GM23248 (cell line): ENCODE data around the gene CEP112. TPM values are rescaled to one million over a fixed set of nuclear protein-coding genes. Genes with fewer than 3 reads are reported as not detected.

Experiments
- DNase-seq: peaks from one replicate; pipeline ENCODE4 v3.0.0-alpha.2; 2015
- H2AFZ ChIP-seq: fragments of 200-600 bp; sonication (generic); 2 replicates; pipeline ENCODE4 v1.6.1; 2016; ENCODE audit warnings: antibody characterized with exemption
- H3F3A ChIP-seq: fragments of 200-600 bp; sonication (generic); 2 replicates; pipeline ENCODE4 v1.6.1; 2016; ENCODE audit warnings: mild to moderate bottlenecking, antibody characterized with exemption, mixed run types; ENCODE audit not compliant: insufficient read depth
- H3K27ac ChIP-seq: fragments of 200-600 bp; sonication (generic); 2 replicates; pipeline ENCODE4 v1.5.1; 2016; ENCODE audit warnings: mild to moderate bottlenecking
- H3K27me3 ChIP-seq: fragments of 200-600 bp; sonication (generic); replicated peaks from 2 replicates; pipeline ENCODE4 v1.6.1; 2016; ENCODE audit warnings: mild to moderate bottlenecking; ENCODE audit not compliant: insufficient read depth
- H3K36me3 ChIP-seq: fragments of 200-600 bp; sonication (generic); 2 replicates; pipeline ENCODE4 v1.6.1; 2016; ENCODE audit warnings: low read depth, mild to moderate bottlenecking
- H3K4me1 ChIP-seq: fragments of 200-600 bp; sonication (generic); 2 replicates; pipeline ENCODE4 v1.6.1; 2016; ENCODE audit warnings: mild to moderate bottlenecking; ENCODE audit not compliant: insufficient read depth
- H3K4me2 ChIP-seq: fragments of 200-600 bp; sonication (generic); one replicate; pipeline ENCODE4 v1.6.1; 2016; ENCODE audit warnings: mild to moderate bottlenecking; ENCODE audit not compliant: unreplicated experiment
- H3K4me3 ChIP-seq: fragments of 200-600 bp; sonication (generic); 2 replicates; pipeline ENCODE4 v1.5.1; 2016; ENCODE audit warnings: mild to moderate bottlenecking
- H3K79me2 ChIP-seq: fragments of 200-600 bp; sonication (generic); 2 replicates; pipeline ENCODE4 v1.6.1; 2016; ENCODE audit warnings: mild to moderate bottlenecking; ENCODE audit not compliant: insufficient read depth
- H3K9ac ChIP-seq: fragments of 200-600 bp; sonication (generic); 2 replicates; pipeline ENCODE4 v1.6.1; 2016; ENCODE audit warnings: mild to moderate bottlenecking
- H3K9me2 ChIP-seq: fragments of 200-600 bp; sonication (generic); 2 replicates; pipeline ENCODE4 v1.6.1; 2016; ENCODE audit warnings: mixed run types, mild to moderate bottlenecking, moderate library complexity; ENCODE audit not compliant: insufficient read depth
- H3K9me3 ChIP-seq: fragments of 200-600 bp; sonication (generic); one replicate; pipeline ENCODE4 v1.6.1; 2017; ENCODE audit warnings: low read depth
- H4K20me1 ChIP-seq: fragments of 200-600 bp; sonication (generic); 2 replicates; pipeline ENCODE4 v1.6.0; 2016; ENCODE audit not compliant: insufficient read depth
- EZH2 ChIP-seq: fragments of 200-600 bp; sonication (generic); IDR thresholded peaks from 2 replicates; pipeline ENCODE4 v1.6.1; 2018; ENCODE audit warnings: antibody characterized with exemption, mild to moderate bottlenecking; ENCODE audit not compliant: insufficient read depth, poor library complexity, severe bottlenecking
- EZH2phosphoT487 ChIP-seq: fragments of 200-600 bp; sonication (generic); IDR thresholded peaks from 2 replicates; pipeline ENCODE4 v1.6.1; 2018; ENCODE audit warnings: antibody characterized with exemption, moderate library complexity, mild to moderate bottlenecking, low read depth; ENCODE audit not compliant: insufficient read depth
- WGBS, 2 experiments: methylation state at CpG; one replicate each; pipeline ENCODE4 v1.1.6; 2015 to 2017; ENCODE audit warnings: low lambda C conversion rate in 2 of 2, low coverage in 1 of 2; ENCODE audit errors: missing lambda C conversion rate in 2 of 2; 5-methylcytosine and 5-hydroxymethylcytosine counted together
- in situ Hi-C: fragments of 300-500 bp; cut with MboI; formaldehyde crosslinking; loops from 2 replicates; pipeline ENCODE4 v1.15.0; 2020
- polyA plus RNA-seq: library from polyadenylated mRNA; unstranded; fragments of >200 nt; fragmentation: Nextera tagmentation; extraction: Ambion mirVana; gene quantifications from 2 replicates; pipeline ENCODE4 v1.2.1, GENCODE V29; 2016
- total RNA-seq: library from RNA; depleted of rRNA; stranded (reverse); fragments of >200 nt; shearing (Covaris generic); gene quantifications from 2 replicates; pipeline ENCODE4 v1.2.3, GENCODE V29; 2014

Gene CEP112
- total and polyA plus RNA-seq, 2 experiments from 2014 or later = 8.1 to 14.8 TPM

DNA sequence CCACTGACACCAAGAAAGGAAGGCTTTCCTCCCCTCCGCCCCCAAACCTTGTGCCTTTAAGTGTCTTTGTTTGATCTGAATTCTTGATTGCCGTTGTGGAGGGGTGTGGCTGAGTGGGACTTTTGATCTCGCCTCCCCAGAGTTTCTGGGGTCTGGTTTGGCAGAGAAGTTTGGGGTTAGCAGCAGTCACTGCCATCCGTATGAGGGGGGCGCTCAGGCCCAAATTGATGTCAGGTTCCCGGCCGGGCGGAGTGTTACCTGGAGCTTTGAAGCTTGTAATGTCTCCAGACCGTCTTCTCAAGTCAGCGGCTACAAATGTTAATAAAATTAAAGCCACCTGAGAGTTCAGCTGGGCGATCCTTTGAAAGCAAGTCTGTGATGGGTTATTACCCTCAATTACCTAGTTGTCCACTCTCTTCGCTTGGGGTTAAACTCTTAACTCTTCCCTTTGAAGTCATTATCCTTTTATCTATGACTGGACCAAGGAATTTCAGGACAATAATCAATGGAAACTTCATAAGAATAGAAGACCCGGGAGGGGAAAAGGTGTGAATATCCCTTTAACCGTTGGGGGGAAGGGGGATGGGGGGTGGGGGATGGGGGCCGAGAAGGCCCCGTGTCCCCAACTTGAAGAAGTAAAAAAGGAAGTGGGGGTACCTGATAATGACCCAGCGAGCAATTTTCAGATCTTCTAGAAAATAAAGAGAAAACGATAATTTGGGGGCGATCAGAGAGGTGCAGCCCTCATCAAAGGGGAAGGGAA is 598.7 kb downstream of the CEP112 start:
- DNase-seq = no peak
- Histone ChIP-seq H3K27ac (no peak overlapping the region), H3K36me3 (no peaks in the 10 kb centered on the region), H3K79me2 (no peaks in the 10 kb centered on the region), H3K9me2 (no peaks in the 10 kb centered on the region), H2AFZ (peak overlapping the region; percentile 77; the same call in 1 of the 2 replicates), H3K4me2 (peak overlapping the region; percentile 69), H3K9me3 (no peaks in the 10 kb centered on the region), H3K4me3 (peak overlapping the region; percentile 61), H3F3A (peaks cover 8% of the 10 kb centered on the region; the same call in 1 of the 2 replicates), H3K27me3 (no peaks in the 10 kb centered on the region), H3K4me1 (peaks cover 7% of the 10 kb centered on the region), H3K9ac (no peak overlapping the region), H4K20me1 (no peaks in the 10 kb centered on the region)
- 59 to 75% methylated on average over 14 to 19 of the region's 19 CpGs for WGBS, 2 experiments
- TF ChIP-seq EZH2 (no peak), EZH2phosphoT487 (no peak)
- in situ Hi-C loops = no loop called here

DNA sequence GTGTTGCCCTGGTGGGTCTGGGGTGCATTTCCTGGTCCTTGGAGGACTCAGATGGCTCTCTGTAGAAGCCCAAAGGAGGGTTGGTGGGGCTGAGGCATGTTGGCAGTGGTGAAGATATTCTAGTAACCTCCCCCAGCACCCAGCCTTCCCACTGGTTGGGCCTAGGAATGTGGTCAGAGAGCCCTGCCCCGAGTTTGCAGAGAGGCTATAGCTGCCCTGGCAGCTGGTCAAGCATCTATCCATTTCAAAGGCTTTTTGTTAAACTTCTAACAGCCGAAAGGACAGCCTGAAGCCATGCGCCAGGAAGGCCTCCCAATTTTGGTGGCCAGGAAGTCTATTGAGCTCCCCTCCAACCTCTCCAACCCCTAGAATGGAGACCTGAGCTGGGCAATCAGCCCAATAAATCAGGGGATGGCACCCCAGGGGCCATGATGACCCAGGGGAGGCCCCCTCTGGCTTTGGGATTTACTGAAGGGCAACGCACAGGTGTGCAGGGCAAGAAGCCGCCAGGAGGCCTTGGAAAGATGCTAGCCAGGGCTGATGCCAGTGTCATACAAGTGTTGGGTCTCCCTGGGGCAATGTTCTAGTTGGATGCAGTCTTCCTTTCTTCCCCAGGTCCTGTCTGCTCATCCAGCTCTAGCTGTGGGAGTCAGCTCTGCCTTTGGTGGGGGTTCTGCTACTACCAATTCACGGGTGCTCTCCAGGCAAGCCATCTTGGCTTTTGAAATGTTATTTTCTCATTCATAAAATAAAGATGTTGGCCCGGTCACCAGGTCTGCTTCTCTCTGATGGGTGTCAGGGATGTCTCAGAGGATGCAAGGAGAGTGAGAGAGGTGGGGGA is 599.6 kb downstream of the CEP112 start:
- Histone ChIP-seq H3K79me2 (no peaks in the 10 kb centered on the region), H3K9ac (no peak overlapping the region), H4K20me1 (no peaks in the 10 kb centered on the region), H3K4me3 (no peak overlapping the region), H3K36me3 (no peaks in the 10 kb centered on the region), H3K9me3 (no peaks in the 10 kb centered on the region), H3K27ac (no peak overlapping the region), H3K27me3 (no peaks in the 10 kb centered on the region), H3K9me2 (no peaks in the 10 kb centered on the region), H3K4me2 (no peak overlapping the region), H3K4me1 (peaks cover 7% of the 10 kb centered on the region), H2AFZ (no peak overlapping the region), H3F3A (peaks cover 8% of the 10 kb centered on the region; the same call in 1 of the 2 replicates)
- no peak for DNase-seq
- in situ Hi-C loops = no loop called here
- WGBS, 2 experiments = 95 to 100% methylated on average over 7 of the region's 7 CpGs
- no peak for TF ChIP-seq EZH2
- no peak for TF ChIP-seq EZH2phosphoT487

DNA sequence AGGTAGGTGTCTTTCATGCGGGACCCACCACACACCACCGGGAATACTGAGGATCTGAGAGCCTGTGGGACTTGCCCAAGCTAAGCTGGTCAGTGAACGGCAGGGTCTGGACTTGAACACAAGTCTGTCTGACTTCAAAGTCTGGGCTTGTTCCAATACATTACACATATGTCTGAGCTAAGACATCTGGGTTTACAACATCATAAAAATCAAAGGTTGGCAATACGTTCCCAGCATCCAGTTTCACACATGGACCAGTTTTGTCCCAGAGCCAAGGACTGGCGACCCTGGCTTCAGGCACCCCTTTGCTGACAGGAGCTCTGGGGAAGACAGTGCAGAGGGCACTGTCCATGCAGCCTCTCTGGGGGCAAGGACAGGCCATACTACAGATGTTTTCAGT is 602.6 kb downstream of the CEP112 start:
- no peak for TF ChIP-seq EZH2phosphoT487
- TF ChIP-seq EZH2 = no peak
- H3K9me3 ChIP-seq = no peaks in the 10 kb centered on the region
- H3K36me3 ChIP-seq = no peaks in the 10 kb centered on the region
- no peaks in the 10 kb centered on the region for H3K79me2 ChIP-seq
- WGBS, 2 experiments = 38 to 44% methylated on average over 5 of the region's 5 CpGs
- peak; percentile 29 for DNase-seq
- no peak overlapping the region for H3K4me2 ChIP-seq
- no peaks in the 10 kb centered on the region for H3F3A ChIP-seq
- no peak overlapping the region for H3K27ac ChIP-seq
- no peaks in the 10 kb centered on the region for H3K27me3 ChIP-seq
- in situ Hi-C loops = no loop called here
- H3K9me2 ChIP-seq = no peaks in the 10 kb centered on the region
- H3K9ac ChIP-seq = no peak overlapping the region
- H4K20me1 ChIP-seq = no peaks in the 10 kb centered on the region
- 0 out of 2 replicates have a peak, but pooled peaks cover under 1% of the 10 kb centered on the region for H3K4me1 ChIP-seq
- no peak overlapping the region for H3K4me3 ChIP-seq
- H2AFZ ChIP-seq = no peak overlapping the region

DNA sequence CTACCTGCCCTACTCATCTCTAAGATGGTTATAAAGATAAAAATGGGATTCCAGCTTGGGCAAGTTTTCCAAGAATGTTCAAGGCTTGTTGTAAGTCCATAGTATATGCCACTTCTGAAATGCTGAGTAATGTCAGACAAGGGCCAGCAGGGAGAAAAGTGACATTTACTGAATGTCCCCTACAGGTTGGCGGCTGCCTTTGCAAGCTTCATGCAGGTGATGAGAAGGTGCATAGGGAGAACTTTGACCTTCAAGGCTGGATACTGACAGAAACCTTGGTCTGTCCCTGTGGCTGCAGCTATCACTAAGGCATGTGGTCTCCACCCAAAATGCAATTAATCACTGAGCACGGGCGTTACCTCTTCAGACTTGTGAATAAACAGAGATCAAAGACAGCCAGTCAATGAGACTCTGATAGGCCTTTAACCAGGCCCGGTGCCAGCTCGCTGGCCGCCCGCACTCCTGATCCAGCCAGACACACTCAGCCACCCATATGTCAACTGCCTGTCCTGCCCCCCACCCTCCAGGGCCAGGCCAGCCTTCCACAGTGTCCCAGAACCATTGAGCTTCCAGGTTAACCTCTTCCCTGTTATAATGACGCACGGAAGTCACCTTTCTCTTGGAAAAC is 603.6 kb downstream of the CEP112 start:
- DNase-seq = no peak
- H3K27me3 ChIP-seq = no peaks in the 10 kb centered on the region
- H3K4me3 ChIP-seq = no peak overlapping the region
- H3K9me3 ChIP-seq = no peaks in the 10 kb centered on the region
- no peak overlapping the region for H3K4me2 ChIP-seq
- H3K79me2 ChIP-seq = no peaks in the 10 kb centered on the region
- H3K27ac ChIP-seq = no peak overlapping the region
- no peaks in the 10 kb centered on the region for H4K20me1 ChIP-seq
- no peaks in the 10 kb centered on the region for H3K4me1 ChIP-seq
- no peaks in the 10 kb centered on the region for H3K9me2 ChIP-seq
- in situ Hi-C loops = no loop called here
- H2AFZ ChIP-seq = no peak overlapping the region
- H3K36me3 ChIP-seq = no peaks in the 10 kb centered on the region
- H3F3A ChIP-seq = no peaks in the 10 kb centered on the region
- TF ChIP-seq EZH2phosphoT487 (no peak), EZH2 (no peak)
- 45 to 59% methylated on average over 9 of the region's 9 CpGs for WGBS, 2 experiments
- H3K9ac ChIP-seq = no peak overlapping the region
